AG04449 (cell line): ENCODE measurements around the gene ZSCAN31.

Source experiments
- CTCF ChIA-PET: fragments of 350-600 bp; formaldehyde crosslinking; extraction: SDS; loops from one replicate; lab custom pipeline; 2021; ENCODE audit warnings: antibody characterized with exemption; lab: Yijun Ruan, JAX
- POLR2A ChIA-PET: fragments of 400-600, 350-600 bp; formaldehyde crosslinking; extraction: SDS; loops from one replicate; lab custom pipeline; 2020; ENCODE audit warnings: antibody characterized with exemption, inconsistent platforms; lab: Yijun Ruan, JAX
- DNase-seq: peaks from one replicate; pipeline ENCODE4 v3.0.0-alpha.2; 2010; ENCODE audit warnings: low read depth, low spot score
- H3K4me3 ChIP-seq: 2 replicates; pipeline ENCODE4 v1.5.1; 2011; ENCODE audit warnings: low read depth, mild to moderate bottlenecking, control low read depth, low read length
- TF ChIP-seq, protein P1 (sequence below): IDR thresholded peaks from one replicate; pipeline ENCODE4 v1.5.1; 2011; ENCODE audit warnings: mild to moderate bottlenecking, moderate library complexity, low read length, control low read depth, inconsistent platforms; ENCODE audit not compliant: insufficient read depth; ENCODE audit errors: missing control alignments

Gene ZSCAN31

DNA sequence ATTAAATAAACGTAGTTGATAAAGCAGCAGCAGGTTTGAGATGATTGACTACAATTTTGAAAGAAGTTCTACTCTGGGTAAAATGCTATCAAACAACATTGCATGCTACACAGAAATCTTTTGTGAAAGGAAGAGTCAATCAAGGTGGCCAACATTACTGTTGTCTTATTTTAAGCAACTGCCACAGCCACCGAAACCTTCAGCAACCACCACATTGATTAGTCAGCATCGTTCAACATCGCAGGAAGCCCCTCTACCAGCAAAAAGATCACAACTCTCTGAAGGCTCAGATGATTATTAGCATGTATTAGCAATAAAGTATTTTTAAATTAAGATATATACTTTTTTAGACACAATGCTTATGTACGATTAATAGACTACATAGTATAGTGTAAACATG lies 40.6 kb downstream of the ZSCAN31 start:
- H3K4me3 ChIP-seq, result no peak overlapping the region
- TF ChIP-seq, protein P1, sequence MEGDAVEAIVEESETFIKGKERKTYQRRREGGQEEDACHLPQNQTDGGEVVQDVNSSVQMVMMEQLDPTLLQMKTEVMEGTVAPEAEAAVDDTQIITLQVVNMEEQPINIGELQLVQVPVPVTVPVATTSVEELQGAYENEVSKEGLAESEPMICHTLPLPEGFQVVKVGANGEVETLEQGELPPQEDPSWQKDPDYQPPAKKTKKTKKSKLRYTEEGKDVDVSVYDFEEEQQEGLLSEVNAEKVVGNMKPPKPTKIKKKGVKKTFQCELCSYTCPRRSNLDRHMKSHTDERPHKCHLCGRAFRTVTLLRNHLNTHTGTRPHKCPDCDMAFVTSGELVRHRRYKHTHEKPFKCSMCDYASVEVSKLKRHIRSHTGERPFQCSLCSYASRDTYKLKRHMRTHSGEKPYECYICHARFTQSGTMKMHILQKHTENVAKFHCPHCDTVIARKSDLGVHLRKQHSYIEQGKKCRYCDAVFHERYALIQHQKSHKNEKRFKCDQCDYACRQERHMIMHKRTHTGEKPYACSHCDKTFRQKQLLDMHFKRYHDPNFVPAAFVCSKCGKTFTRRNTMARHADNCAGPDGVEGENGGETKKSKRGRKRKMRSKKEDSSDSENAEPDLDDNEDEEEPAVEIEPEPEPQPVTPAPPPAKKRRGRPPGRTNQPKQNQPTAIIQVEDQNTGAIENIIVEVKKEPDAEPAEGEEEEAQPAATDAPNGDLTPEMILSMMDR, result no peak
- no peak for DNase-seq
- CTCF ChIA-PET, result no interaction called here
- POLR2A ChIA-PET, result no interaction called here

DNA sequence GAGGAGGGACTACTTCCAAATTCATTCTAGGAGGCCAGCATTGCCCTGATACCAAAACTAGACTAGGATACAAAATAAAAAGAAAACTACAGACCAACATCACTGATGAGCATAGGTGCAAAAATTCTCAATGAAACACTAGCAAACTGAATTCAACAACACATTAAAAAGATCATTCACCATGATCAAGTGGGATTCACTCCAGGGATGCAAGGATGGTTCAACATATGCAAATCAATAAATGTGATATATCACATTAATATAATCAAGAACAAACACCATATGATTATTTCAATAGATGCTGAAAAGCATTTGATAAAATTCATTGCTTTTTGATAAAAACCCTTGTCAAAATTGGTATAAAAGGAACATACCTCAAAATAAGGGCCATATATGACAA lies 44.4 kb downstream of the ZSCAN31 start:
- no peak overlapping the region for H3K4me3 ChIP-seq
- ChIA-PET POLR2A (no interaction called here), CTCF (no interaction called here)
- DNase-seq, result no peak
- TF ChIP-seq, protein P1, result no peak

DNA sequence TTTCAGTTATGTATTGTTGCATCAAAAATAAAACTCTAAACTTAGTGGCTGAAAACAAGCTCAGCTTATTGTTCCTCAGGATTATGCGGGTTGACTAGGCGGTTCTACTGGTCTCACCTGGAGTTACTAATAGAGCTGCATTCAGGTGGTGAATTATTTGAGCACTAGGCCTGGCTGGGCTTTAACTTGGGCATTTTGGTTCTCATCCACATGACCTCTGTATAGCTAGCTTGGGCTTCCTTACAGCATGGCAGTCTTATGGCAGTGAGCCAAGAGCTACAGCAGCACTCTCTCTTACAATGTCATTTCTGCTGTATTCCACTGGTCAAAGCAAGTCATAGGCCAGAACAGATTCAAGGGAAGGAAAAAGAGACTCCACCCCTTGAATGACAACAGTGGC lies 53.0 kb downstream of the ZSCAN31 start:
- DNase-seq, result no peak
- TF ChIP-seq, protein P1, result no peak
- CTCF ChIA-PET, result interaction anchor here (1.0 kb wide), 1 partner anchor 150 kb away, joined by 3 read pairs; no protein-coding TSS in a partner anchor
- POLR2A ChIA-PET, result interaction anchor here (1.3 kb wide), 1 partner anchor 52 kb away, joined by 4 read pairs; the partner anchor contains the start of gene ZSCAN31
- H3K4me3 ChIP-seq, result no peak overlapping the region

DNA sequence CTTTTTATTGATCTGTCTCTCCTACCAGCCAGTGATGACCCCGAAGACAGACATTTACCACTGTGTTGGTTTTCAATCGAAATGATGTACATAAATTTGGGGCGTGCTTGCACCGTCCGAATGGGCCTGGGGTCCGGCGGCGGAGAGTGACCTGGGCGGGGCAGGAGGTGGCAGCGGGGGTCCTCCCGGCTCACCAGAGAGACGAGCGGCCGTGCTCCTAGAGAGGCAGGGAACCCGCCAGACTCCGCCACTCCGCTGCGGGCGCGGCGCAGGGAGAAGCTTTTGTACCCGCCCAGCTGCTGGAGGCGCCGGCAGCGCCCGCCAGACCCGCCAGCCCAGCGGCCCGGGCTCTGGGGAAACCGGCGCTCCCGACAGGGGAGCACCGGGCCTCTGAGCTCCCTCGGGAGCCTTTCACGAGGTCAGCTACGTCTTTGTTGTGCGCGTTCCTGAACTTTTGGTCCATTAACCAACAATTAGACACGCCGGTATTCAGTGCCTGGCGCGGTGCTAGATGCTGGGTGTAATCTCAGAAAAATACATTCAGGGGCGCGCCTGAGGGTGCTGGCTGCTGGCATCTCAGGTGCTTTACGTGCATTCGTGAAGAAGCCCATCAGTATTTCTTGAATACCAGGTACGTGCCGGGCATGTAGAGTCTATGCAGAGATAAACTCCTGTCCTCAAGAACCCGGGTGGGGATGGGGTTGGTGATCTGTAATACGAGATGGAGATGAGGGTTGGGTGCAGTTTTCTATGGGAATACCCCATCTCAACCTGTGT lies 54.5 kb downstream of the ZSCAN31 start, which contains the start of gene PGBD1:
TSS of gene PGBD1 (plus strand) at position 285 of the 777 bp plus-strand sequence. CDS start 2,242 bp downstream, outside the sequence.
- POLR2A ChIA-PET, result interaction anchor here (0.6 to 1.8 kb wide), 6 partner anchors 12 to 157 kb away, joined by 3 to 11 read pairs (median 4); partner anchors contain the start of genes ZKSCAN4, ZSCAN16 and ZSCAN26
- CTCF ChIA-PET, result interaction anchor here (0.9 to 1.6 kb wide), 4 partner anchors 9 to 14 kb away, joined by 3 to 4 read pairs (median 3); no protein-coding TSS in a partner anchor
- TF ChIP-seq, protein P1, result no peak

DNA sequence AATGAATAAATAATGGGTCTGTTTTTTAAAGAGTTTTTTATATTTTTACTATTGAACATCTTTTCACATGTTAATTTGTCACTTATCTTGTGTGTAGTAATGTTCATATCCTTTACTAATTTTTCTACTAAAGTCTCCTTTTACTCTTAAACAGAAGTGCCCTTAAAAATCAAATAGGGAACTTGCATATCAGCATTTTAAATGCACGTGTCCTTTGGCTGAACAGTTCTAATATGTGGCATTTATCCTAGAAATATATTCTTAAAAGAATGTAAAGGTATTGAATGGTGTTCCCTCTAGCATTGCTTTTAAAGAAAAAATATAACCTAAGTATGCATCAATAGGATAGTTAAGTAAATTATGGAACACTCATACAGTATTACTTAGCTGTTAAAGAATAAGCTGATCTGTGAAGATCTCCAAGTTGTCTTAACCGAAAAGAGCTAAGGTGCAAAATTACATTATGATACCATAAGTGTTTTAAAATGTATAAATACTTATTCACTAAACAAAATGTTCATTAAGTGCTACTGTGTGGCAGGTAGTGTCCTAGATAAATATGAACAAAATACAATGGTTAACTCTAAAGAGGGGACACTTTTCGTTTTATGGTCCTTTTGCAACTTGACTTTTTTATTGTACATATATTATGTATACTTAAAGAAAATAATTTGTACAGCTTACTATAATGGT lies 55.2 kb downstream of the ZSCAN31 start:
- TF ChIP-seq, protein P1, result no peak
- ChIA-PET POLR2A (interaction anchor here (0.7 to 1.8 kb wide), 4 partner anchors 11 to 75 kb away, joined by 3 to 11 read pairs (median 6); partner anchors contain the start of genes ZKSCAN4 and ZSCAN26), CTCF (interaction anchor here (0.9 to 1.6 kb wide), 4 partner anchors 9 to 13 kb away, joined by 3 to 4 read pairs (median 3); no protein-coding TSS in a partner anchor)
- DNase-seq, result no peak
- peak overlapping the region; percentile 71 for H3K4me3 ChIP-seq

More for the DNA sequence above, 54.5 kb downstream of the ZSCAN31 start, which contains the start of gene PGBD1:
- peak; percentile 9 for DNase-seq
- peak within 1 kb of the TSS; percentile 71 for H3K4me3 ChIP-seq

DNA sequence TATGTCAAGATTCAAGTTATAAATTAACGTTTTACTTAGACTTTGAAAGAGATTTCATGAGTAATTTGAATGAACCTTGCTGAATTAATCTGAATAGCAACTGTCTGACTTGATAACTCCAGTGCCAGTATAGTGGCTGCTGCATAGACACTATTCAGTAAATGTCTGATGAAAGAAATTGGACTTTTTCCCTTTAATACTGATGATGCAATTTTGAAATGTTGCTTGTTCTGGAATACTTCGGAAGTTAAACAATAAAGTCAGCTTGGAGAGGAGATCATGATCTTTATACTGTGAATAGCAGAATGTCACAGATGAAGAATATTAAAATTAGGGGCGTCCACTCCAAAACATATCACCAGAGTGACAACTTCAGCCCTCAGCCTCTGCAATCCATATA lies 58.2 kb downstream of the ZSCAN31 start:
- ChIA-PET CTCF (no interaction called here), POLR2A (no interaction called here)

More for the DNA sequence above, 58.2 kb downstream of the ZSCAN31 start:
- no peak for DNase-seq
- H3K4me3 ChIP-seq, result no peak overlapping the region
- TF ChIP-seq, protein P1, result no peak
